ENCODE measurements around the gene BLACAT1.

Gene BLACAT1

GRCh38 chr1:205456868-205457745 is 1.3 kb upstream of the BLACAT1 start:
- DNase-seq (ENCODE audit: low read depth in 2 of 2), result no peak

- DNase-seq (ENCODE audit: low read depth in 2 of 2), result no peak
Measured at GRCh38 chr1:205456383-205456867, 580 bp upstream of the BLACAT1 start.

GRCh38 chr1:205454903-205455335 is 926 bp downstream of the BLACAT1 start:
- no peak for DNase-seq (ENCODE audit: low read depth in 2 of 2)

GRCh38 chr1:205453466-205453865 is 2.4 kb downstream of the BLACAT1 start:
- DNase-seq (ENCODE audit: low read depth in 2 of 2), result no peak

- DNase-seq (ENCODE audit: low read depth in 2 of 2), result no peak
Measured at GRCh38 chr1:205452933-205453332, 2.9 kb downstream of the BLACAT1 start.

- DNase-seq (ENCODE audit: low read depth in 2 of 2), result no peak
Measured at GRCh38 chr1:205452364-205452763, 3.5 kb downstream of the BLACAT1 start.

GRCh38 chr1:205451759-205452164 is 4.1 kb downstream of the BLACAT1 start:
- DNase-seq (ENCODE audit: low read depth in 2 of 2), result no peak

GRCh38 chr1:205451202-205451601 is 4.6 kb downstream of the BLACAT1 start:
- no peak for DNase-seq (ENCODE audit: low read depth in 2 of 2)

- DNase-seq (ENCODE audit: low read depth in 2 of 2), result no peak
Measured at GRCh38 chr1:205450448-205450847, 5.4 kb downstream of the BLACAT1 start.

GRCh38 chr1:205449750-205450443 is 5.9 kb downstream of the BLACAT1 start:
- DNase-seq (ENCODE audit: low read depth in 2 of 2), result no peak

GRCh38 chr1:205449254-205449749 is 6.5 kb downstream of the BLACAT1 start:
- DNase-seq (ENCODE audit: low read depth in 2 of 2), result no peak

GRCh38 chr1:205448540-205449253 is 7.1 kb downstream of the BLACAT1 start:
- no peak for DNase-seq (ENCODE audit: low read depth in 2 of 2)

- no peak for DNase-seq (ENCODE audit: low read depth in 2 of 2)
Measured at GRCh38 chr1:205447457-205448341, 8.1 kb downstream of the BLACAT1 start.

- DNase-seq (ENCODE audit: low read depth in 2 of 2), result no peak
Measured at GRCh38 chr1:205446828-205447227, 9.0 kb downstream of the BLACAT1 start.

- DNase-seq (ENCODE audit: low read depth in 2 of 2), result no peak
Measured at GRCh38 chr1:205445646-205445935, 10.3 kb downstream of the BLACAT1 start.

- no peak for DNase-seq (ENCODE audit: low read depth in 2 of 2)
Measured at GRCh38 chr1:205444931-205445645, 10.8 kb downstream of the BLACAT1 start.

- DNase-seq (ENCODE audit: low read depth in 2 of 2), result no peak
Measured at GRCh38 chr1:205444300-205444930, 11.4 kb downstream of the BLACAT1 start.

GRCh38 chr1:205443585-205444299 is 12.1 kb downstream of the BLACAT1 start:
- DNase-seq (ENCODE audit: low read depth in 2 of 2), result no peak

- no peak for DNase-seq (ENCODE audit: low read depth in 2 of 2)
Measured at GRCh38 chr1:205442051-205442725, 13.7 kb downstream of the BLACAT1 start.

Data from stimulated activated CD8-positive, alpha-beta memory T cell treated with anti-CD3 and anti-CD28 coated beads, Interleukin-2, amount 100 ng/mL, for 1 hour (primary cell).